HL-60 (cell line): Measurements from ENCODE around the gene SLC66A3.

Experiments
- GABPA ChIP-seq: IDR thresholded peaks from 2 replicates; pipeline ENCODE4 v1.6.1; 2012; ENCODE audit warnings: low read depth
- POLR2AphosphoS5 ChIP-seq: IDR thresholded peaks from 2 replicates; pipeline ENCODE4 v1.6.1; 2012; ENCODE audit warnings: low read depth
- REST ChIP-seq: IDR thresholded peaks from 2 replicates; pipeline ENCODE4 v1.6.1; 2012; ENCODE audit warnings: low read depth; ENCODE audit not compliant: insufficient replicate concordance
- SPI1 ChIP-seq: IDR thresholded peaks from 2 replicates; pipeline ENCODE4 v1.6.1; 2012; ENCODE audit warnings: low read depth, mild to moderate bottlenecking, borderline replicate concordance
- TF ChIP-seq, protein P1 (sequence below): IDR thresholded peaks from one replicate; pipeline ENCODE4 v1.5.1; 2011; ENCODE audit warnings: low read length, control low read depth, inconsistent platforms; ENCODE audit not compliant: insufficient read depth

DNA sequence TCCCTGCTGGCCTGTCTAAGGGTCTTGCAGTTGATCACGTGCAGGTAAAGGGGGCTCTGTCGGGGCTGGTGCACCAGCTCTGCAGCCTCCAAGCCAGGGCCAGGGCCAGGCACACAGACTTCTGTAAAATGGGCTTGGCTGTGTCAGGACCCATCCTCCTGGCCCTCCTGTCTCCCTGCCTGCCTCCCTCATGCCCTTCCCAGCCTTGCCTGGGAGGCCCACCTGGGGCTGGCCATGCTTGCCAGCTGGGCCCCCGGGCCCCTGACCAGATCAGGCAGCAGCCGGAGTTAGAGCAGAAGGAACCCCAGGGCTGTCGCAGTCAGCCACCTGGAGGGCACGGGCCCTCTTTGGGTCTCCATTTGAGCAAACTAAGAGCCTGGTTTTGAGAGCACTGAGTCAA, 2.0 kb downstream of the SLC66A3 start:
- TF ChIP-seq, protein P1, sequence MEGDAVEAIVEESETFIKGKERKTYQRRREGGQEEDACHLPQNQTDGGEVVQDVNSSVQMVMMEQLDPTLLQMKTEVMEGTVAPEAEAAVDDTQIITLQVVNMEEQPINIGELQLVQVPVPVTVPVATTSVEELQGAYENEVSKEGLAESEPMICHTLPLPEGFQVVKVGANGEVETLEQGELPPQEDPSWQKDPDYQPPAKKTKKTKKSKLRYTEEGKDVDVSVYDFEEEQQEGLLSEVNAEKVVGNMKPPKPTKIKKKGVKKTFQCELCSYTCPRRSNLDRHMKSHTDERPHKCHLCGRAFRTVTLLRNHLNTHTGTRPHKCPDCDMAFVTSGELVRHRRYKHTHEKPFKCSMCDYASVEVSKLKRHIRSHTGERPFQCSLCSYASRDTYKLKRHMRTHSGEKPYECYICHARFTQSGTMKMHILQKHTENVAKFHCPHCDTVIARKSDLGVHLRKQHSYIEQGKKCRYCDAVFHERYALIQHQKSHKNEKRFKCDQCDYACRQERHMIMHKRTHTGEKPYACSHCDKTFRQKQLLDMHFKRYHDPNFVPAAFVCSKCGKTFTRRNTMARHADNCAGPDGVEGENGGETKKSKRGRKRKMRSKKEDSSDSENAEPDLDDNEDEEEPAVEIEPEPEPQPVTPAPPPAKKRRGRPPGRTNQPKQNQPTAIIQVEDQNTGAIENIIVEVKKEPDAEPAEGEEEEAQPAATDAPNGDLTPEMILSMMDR: no peak
- no peak for TF ChIP-seq REST
- TF ChIP-seq POLR2AphosphoS5: no peak
- TF ChIP-seq SPI1: no peak
- no peak for TF ChIP-seq GABPA
